Effector memory CD8-positive, alpha-beta T cell (primary cell): ENCODE measurements around the gene CYSTM1.

Experiments
- ATAC-seq: fragments of 150-1000 bp; cut with Tn5 transposase; replicated peaks from 2 replicates; pipeline ENCODE4 v1.10.0; 2021; ENCODE audit warnings: mild to moderate bottlenecking, moderate library complexity
- DNase-seq, 3 experiments: peaks; one replicate each; pipeline ENCODE4 v3.0.0; 2021
- H3K27ac Mint-ChIP-seq, 2 donors: one replicate each; pipeline ENCODE4 v1.8.0; 2022; ENCODE audit warnings: mild to moderate bottlenecking in 2 of 2, mixed read lengths in 2 of 2, moderate library complexity in 2 of 2
- H3K27me3 Mint-ChIP-seq, 2 donors: one replicate each; pipeline ENCODE4 v1.8.0; 2022; ENCODE audit warnings: mixed read lengths in 2 of 2
- H3K36me3 Mint-ChIP-seq: one replicate; pipeline ENCODE4 v1.8.0; 2022; ENCODE audit warnings: mild to moderate bottlenecking, moderate library complexity, mixed read lengths; ENCODE audit not compliant: insufficient read depth
- H3K4me1 Mint-ChIP-seq, 2 donors: one replicate each; pipeline ENCODE4 v1.8.0; 2022; ENCODE audit warnings: low read depth in 2 of 2, mixed read lengths in 2 of 2
- H3K4me3 Mint-ChIP-seq, 2 donors: one replicate each; pipeline ENCODE4 v1.8.0; 2022; ENCODE audit warnings: mild to moderate bottlenecking in 2 of 2, mixed read lengths in 2 of 2, moderate library complexity in 2 of 2
- H3K9me3 Mint-ChIP-seq, 2 donors: one replicate each; pipeline ENCODE4 v1.8.0; 2022; ENCODE audit warnings: mixed read lengths in 2 of 2

Gene CYSTM1

DNA sequence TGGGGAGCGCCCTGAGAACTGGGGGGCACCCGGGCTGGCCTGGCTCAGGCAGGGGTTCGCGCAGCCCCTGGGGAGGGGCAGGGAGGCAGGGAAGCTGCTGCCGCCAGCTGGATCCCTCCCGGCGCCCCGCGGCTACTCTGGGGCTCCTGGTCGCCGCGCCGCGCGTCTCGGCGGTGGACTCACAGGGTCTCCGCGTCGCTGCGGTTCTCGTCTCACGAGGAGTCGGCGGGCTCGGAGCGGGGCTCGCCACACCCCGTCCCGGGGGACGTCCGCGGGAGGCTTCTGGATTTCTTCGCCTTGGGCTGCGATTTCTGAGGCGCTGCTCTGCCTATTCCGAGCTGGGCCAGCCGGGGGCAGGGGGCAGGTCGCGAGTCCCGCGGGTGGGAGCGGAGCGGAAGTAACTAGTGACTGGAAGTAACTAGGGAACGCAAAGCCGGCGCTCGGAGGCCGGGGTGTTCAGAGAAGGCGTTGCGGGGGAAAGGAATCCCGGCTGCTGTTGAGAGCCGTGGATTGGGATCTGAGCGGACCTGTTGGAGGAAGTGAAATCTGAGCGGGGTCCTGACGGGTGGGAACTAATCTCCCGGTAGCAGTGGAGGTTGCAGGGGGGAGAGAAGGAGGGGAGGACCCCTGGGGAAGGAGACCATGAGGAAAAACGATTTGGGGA, 511 bp downstream of the CYSTM1 start:
- peak; percentile 47 for ATAC-seq
- Mint-ChIP-seq H3K27ac (peak overlapping the region; percentile 98), H3K9me3 (no peaks in the 10 kb centered on the region), H3K27me3 (no peaks in the 10 kb centered on the region), H3K36me3 (peaks cover 25% of the 10 kb centered on the region), H3K4me1 (peaks cover 12 to 13% of the 10 kb centered on the region in 2 donors), H3K4me3 (peak overlapping the region; percentile 93 to 95)
- DNase-seq, result peak; percentile 48 to 58 (median 51)

DNA sequence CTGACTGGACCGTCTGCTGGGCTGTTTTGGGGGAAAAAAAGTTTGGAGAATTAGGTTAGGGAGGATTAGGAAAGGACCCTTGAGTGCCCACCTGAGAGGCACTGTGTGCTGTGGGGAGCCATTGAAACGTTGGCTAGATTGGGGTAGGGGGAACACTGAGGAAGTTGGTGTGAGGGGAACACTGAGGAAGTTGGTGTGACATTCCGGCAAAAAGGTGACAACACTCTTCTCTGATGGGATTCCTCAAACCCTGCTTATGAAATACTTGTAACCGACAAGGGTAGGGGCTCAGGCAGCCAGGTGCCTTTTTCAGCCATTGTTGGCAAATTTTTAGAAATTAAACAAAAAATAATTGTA, 1.0 kb downstream of the CYSTM1 start:
- DNase-seq (no peak), ATAC-seq (no peak)
- Mint-ChIP-seq H3K9me3 (no peaks in the 10 kb centered on the region), H3K27me3 (no peaks in the 10 kb centered on the region), H3K4me1 (peaks cover 12 to 13% of the 10 kb centered on the region in 2 donors), H3K4me3 (peak overlapping the region; percentile 93 to 95), H3K27ac (peak overlapping the region; percentile 98), H3K36me3 (peaks cover 25% of the 10 kb centered on the region)

DNA sequence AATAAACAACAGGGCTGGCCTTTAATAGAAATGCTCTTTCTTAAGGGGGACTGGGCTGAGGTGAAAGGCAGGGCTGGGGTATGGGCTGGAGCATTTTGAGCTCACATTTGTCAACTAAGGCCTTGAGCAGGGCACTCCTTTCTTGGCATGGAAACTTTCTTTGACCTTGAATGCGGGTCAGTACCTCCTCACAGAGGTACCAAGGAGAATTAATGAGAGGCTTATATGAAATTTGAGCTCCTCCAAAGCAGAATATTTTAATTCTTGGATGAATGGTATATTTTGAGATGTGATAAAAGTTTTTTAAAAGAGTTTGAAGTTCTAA, 3.1 kb downstream of the CYSTM1 start:
- H3K9me3 Mint-ChIP-seq, result no peaks in the 10 kb centered on the region
- peaks cover 12 to 13% of the 10 kb centered on the region in 2 donors for H3K4me1 Mint-ChIP-seq
- no peak overlapping the region for H3K27ac Mint-ChIP-seq
- H3K36me3 Mint-ChIP-seq, result peaks cover 23% of the 10 kb centered on the region
- no peaks in the 10 kb centered on the region for H3K27me3 Mint-ChIP-seq
- no peak overlapping the region for H3K4me3 Mint-ChIP-seq
- no peak for ATAC-seq
- no peak for DNase-seq

DNA sequence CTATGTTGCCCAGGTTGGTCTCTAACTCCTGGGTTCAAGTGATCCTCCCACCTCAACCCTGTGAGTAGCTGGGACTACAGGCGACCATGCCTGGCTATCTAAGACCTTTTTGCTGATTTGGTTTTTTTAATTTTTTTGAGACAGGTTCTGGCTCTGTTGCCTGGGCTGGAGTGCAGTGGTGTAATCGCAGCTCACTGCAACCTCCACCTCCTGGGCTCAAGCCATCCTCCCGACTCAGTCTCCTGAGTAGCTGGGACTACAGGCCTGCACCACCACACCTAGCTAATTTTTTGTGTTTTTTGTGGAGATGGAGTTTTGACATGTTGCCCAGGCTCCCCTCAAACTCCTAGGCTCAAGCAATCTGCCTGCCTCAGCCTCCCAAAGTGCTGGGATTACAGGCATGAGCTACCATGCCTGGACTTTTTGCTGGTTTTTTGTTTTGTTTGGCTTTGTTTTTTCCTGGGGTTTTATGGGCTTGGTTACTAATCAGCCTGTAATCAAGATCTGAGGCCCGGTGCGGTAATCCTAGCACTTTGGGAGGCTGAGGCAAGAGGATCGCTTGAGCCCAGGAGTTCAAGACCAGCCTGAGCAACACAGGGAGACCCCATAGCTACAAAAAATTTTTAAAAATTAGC, 3.6 kb downstream of the CYSTM1 start:
- ATAC-seq (no peak), DNase-seq (no peak)
- H3K4me3 Mint-ChIP-seq, result no peak overlapping the region
- H3K27ac Mint-ChIP-seq, result no peak overlapping the region
- no peaks in the 10 kb centered on the region for H3K27me3 Mint-ChIP-seq
- H3K4me1 Mint-ChIP-seq, result peaks cover 12 to 13% of the 10 kb centered on the region in 2 donors
- H3K36me3 Mint-ChIP-seq, result peaks cover 23% of the 10 kb centered on the region
- no peaks in the 10 kb centered on the region for H3K9me3 Mint-ChIP-seq

DNA sequence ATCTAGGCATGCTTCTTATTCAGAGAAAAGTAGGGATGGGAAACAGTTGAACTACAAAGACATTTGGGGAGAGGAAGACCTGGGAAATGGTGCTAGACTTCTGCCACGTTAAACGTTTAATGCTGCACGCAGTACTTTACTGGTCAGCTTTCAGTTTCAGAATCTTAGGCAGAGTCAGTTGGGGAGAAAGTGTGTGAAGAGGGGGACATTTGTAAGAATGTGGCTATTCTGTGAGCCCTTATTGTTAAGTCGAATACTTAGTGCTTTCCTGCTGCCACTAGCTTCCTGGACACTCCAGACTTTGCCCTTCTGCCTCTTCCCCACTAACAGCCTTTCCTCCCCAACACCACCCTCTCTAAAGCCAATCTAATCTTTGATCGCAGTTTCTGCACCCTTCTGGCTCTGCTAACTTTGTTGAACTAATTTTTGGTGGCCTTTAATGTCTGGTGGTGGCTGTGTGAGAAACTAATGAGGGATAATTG, 6.1 kb downstream of the CYSTM1 start:
- no peak overlapping the region for H3K27ac Mint-ChIP-seq
- H3K9me3 Mint-ChIP-seq, result no peaks in the 10 kb centered on the region
- DNase-seq, result no peak
- H3K36me3 Mint-ChIP-seq, result peaks cover 7% of the 10 kb centered on the region
- H3K27me3 Mint-ChIP-seq, result no peaks in the 10 kb centered on the region
- H3K4me3 Mint-ChIP-seq, result no peak overlapping the region
- no peak for ATAC-seq
- H3K4me1 Mint-ChIP-seq, result peaks cover under 1% of the 10 kb centered on the region in 2 donors

DNA sequence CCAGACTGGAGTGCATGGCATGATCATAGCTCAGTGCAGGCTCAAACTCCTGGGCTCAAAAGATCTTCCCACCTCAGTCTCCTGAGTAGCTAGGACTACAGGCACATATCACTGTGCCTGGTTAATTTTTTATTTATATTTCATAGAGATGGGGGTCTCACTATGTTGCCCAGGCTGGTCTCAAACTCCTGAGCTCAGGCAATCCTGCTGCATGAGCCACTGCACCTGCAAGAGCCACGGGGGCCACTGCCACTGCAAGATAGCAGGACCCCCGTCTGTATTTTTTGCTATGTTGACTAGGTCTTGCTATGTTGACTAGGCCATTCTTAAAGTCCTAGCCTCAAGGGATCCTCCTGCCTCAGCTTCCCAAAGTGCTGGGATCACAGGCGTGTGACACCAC, 6.5 kb downstream of the CYSTM1 start:
- DNase-seq, result no peak
- no peaks in the 10 kb centered on the region for H3K27me3 Mint-ChIP-seq
- peaks cover 6% of the 10 kb centered on the region for H3K36me3 Mint-ChIP-seq
- H3K9me3 Mint-ChIP-seq, result no peaks in the 10 kb centered on the region
- no peak overlapping the region for H3K27ac Mint-ChIP-seq
- ATAC-seq, result no peak
- H3K4me1 Mint-ChIP-seq, result no peaks in the 10 kb centered on the region
- H3K4me3 Mint-ChIP-seq, result no peak overlapping the region

DNA sequence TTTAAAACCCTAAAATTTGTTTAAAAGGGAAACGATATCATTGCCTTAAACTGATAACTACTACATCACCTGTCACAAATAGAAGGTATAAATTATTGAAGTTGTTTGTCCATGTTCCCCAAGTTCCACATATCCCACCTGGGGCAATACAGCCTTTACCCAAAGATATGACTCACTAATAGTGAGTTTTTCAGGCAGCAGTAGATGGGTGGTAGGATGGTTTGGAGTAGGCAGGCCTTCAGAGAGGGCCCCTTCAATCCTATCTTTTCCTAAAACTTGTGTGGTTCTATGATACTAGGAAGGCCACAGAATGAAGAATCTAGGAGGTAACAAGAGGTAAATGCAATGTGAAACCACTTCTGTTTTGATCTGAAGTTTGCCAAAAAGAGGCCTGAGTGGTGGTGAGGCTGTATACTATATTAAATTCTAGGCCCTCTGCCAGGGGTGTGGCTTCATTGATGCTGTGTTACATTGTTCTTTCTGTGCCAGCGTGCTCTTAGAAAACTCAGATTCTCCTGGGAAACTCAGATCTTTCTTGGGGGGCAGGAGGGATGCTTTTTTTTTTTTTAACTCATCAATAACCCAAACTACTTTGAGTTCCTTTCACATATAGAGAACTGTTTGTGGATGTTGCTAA, 7.2 kb downstream of the CYSTM1 start:
- H3K27me3 Mint-ChIP-seq, result no peaks in the 10 kb centered on the region
- no peak overlapping the region for H3K27ac Mint-ChIP-seq
- no peaks in the 10 kb centered on the region for H3K4me1 Mint-ChIP-seq
- no peak overlapping the region for H3K4me3 Mint-ChIP-seq
- no peak for ATAC-seq
- H3K36me3 Mint-ChIP-seq, result peaks cover 4% of the 10 kb centered on the region
- no peak for DNase-seq
- H3K9me3 Mint-ChIP-seq, result no peaks in the 10 kb centered on the region

DNA sequence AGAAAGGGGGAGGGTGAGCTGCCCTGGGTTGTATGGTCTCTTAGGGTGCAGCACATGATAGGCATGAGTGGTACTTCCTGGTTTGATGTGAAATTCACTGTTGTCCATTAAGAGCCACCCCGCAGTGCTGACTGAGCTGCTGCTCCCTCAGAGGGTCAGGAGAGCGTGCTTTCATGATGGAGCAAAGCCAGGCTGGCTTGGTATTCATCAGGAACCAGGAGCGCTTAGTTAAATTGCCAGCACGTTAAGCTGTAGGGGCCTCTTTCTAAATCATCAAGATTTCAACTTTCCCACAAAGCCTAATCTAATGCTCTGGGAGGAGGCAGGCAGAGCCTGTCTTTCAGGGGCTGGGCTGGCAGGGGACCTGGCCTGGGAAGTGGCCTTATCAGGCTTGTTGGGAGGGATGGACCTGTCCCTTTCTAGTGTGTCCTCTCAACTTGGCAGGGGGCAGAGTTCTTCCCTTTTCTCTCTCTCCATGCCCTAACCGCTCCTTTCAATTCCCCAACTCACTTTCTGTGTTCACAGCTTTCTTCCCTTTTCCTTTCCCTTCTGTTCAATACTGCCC, 7.9 kb downstream of the CYSTM1 start:
- Mint-ChIP-seq H3K36me3 (peaks cover 4% of the 10 kb centered on the region), H3K4me3 (no peak overlapping the region), H3K27ac (no peak overlapping the region), H3K27me3 (no peaks in the 10 kb centered on the region), H3K9me3 (no peaks in the 10 kb centered on the region), H3K4me1 (no peaks in the 10 kb centered on the region)
- no peak for ATAC-seq
- DNase-seq, result no peak

DNA sequence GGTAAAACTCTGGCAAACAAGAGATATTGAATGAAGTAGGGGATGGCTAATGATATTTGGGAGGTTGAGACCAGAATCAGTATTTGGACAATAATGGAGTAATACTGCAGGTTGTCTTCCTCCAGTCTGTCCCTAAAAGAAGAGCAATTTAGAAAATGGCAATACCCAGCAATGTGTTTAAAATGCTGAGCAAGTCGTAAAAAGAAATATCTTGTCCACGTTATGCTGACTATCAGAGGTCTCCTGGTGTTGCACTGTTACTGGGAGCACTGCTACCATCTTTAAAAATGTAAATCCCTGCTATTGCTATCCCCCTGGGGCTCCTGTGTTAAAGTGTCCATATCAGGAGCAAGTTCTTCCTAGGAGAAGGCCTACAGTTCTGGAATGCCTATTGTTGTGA, 10.4 kb downstream of the CYSTM1 start:
- DNase-seq, result no peak
- ATAC-seq, result no peak
- Mint-ChIP-seq H3K9me3 (no peaks in the 10 kb centered on the region), H3K27ac (no peak overlapping the region), H3K4me3 (no peak overlapping the region), H3K36me3 (no peaks in the 10 kb centered on the region), H3K4me1 (no peaks in the 10 kb centered on the region), H3K27me3 (no peaks in the 10 kb centered on the region)

DNA sequence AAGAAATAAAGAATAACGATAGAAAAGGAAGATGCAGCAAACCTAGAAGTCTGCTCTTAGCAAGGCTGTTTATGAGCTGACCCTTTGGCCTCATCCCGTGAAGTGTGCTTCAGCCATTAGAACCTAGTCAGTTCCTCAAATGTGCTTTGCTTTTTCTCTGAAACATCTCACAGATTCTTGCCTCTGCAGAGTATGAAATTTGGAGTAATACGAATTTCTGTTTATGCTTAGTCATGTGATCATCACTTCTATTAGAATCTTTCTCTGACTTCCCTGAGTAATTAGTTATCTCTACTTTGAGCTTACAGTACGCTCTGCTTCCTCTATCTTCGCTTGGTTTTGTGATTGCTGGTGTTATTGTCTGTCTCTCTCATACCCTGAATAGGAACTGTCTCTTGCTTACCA, 11.3 kb downstream of the CYSTM1 start:
- H3K4me3 Mint-ChIP-seq, result no peak overlapping the region
- H3K36me3 Mint-ChIP-seq, result no peaks in the 10 kb centered on the region
- no peaks in the 10 kb centered on the region for H3K27me3 Mint-ChIP-seq
- H3K27ac Mint-ChIP-seq, result no peak overlapping the region
- no peaks in the 10 kb centered on the region for H3K4me1 Mint-ChIP-seq
- H3K9me3 Mint-ChIP-seq, result no peaks in the 10 kb centered on the region
- DNase-seq, result no peak
- no peak for ATAC-seq

DNA sequence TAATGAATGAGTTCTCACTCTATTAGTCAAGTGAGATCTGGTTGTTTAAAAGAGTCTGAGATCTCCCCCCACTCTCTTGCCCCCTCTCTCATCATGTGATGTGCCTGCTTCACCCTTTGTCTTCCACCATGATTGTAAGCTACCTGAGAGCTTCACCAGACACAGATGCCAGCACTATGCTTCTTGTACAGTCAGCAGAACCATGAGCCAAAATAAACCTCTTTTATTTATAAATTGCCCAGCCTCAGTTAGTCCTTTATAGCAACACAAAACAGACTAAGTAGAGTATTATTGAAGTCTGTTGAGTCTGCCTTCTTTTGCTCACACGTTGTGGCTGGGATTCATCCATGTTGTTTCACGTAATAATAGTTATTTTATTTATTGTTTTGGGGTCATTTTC, 14.3 kb downstream of the CYSTM1 start:
- no peak for DNase-seq
- H3K27ac Mint-ChIP-seq, result no peak overlapping the region
- no peaks in the 10 kb centered on the region for H3K4me1 Mint-ChIP-seq
- no peaks in the 10 kb centered on the region for H3K36me3 Mint-ChIP-seq
- no peak overlapping the region for H3K4me3 Mint-ChIP-seq
- ATAC-seq, result no peak
- H3K9me3 Mint-ChIP-seq, result no peaks in the 10 kb centered on the region
- no peaks in the 10 kb centered on the region for H3K27me3 Mint-ChIP-seq

DNA sequence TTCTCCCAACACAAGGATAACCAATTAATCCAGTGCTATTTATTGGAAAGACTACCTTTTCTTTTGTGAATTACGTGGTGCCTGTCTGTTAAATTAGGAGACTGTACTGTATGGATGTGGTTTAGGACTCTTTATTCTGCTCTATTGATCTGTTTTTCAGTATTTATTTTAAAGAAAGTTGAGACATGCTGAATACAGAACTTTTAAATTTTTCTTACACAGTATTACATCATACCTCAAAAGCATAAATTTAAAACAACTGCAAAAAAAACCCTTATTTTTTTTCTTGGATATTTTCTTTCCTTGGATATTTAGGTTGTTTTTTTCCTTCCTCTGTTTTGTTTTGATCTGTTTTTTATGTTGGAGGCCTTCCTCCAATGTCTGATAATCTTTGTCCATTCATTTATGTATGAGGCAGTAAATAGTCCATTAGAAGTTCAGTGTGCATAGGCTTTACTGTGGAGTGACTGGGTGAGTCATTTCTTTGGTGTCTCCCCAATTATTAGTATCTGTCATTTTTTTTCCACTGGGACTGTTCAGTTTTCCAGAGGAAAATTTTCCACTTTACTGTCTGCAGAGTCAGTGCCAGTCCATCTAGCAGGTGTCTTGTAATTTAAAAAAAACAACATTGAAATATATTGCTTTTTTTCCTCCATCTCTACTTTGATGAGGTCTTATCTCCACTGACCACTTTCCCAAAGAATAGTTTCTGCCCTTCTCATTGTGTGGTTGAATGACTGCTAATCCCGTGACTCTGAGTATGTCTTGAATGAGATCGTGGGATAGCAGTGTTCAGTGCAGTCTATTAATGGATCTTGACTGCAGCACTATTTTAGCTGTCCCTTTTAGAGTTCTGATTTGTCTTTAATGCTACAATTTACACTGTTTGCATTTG, 15.2 kb downstream of the CYSTM1 start:
- H3K27ac Mint-ChIP-seq, result no peak overlapping the region
- DNase-seq (no peak), ATAC-seq (no peak)
- no peaks in the 10 kb centered on the region for H3K4me1 Mint-ChIP-seq
- no peaks in the 10 kb centered on the region for H3K27me3 Mint-ChIP-seq
- H3K36me3 Mint-ChIP-seq, result no peaks in the 10 kb centered on the region
- no peak overlapping the region for H3K4me3 Mint-ChIP-seq
- H3K9me3 Mint-ChIP-seq, result no peaks in the 10 kb centered on the region

DNA sequence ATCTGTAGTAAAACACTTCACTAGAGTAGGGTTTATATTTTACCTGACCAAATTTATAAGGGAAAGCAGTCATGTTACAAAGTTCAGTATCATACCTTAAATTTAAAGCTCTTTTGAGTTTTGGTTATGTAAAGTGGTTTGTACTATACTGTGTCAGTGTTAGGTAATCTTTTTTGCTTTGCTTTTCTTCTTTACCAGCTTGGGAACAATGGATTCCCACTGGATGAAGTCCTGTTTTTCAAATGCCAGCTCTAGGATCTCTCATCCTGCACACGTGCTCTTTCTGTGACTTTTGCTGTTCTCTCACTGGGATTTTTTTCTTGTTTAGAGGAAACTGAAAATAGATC, 15.9 kb downstream of the CYSTM1 start:
- Mint-ChIP-seq H3K4me3 (no peak overlapping the region), H3K4me1 (no peaks in the 10 kb centered on the region), H3K27me3 (no peaks in the 10 kb centered on the region), H3K27ac (no peak overlapping the region), H3K36me3 (no peaks in the 10 kb centered on the region), H3K9me3 (no peaks in the 10 kb centered on the region)
- ATAC-seq (no peak), DNase-seq (no peak)
